GM13977 (cell line): ENCODE results near the gene PLEKHG2.

Experiments used
- DNase-seq: peaks from one replicate; pipeline ENCODE4 v3.0.0; 2012; ENCODE audit warnings: low spot score
- in situ Hi-C: fragments of 300-500 bp; cut with MboI; formaldehyde crosslinking; loops from one replicate; pipeline ENCODE4 v1.12.0; 2022; ENCODE audit warnings: low sequenced_read_pairs, low pct_unique_long_range_greater_than_20kb, mixed read lengths, inconsistent platforms; ENCODE audit not compliant: unreplicated experiment
- TF ChIP-seq, protein P1 (sequence below): IDR thresholded peaks from 2 replicates; pipeline ENCODE4 v1.5.1; 2012; ENCODE audit warnings: mild to moderate bottlenecking, control low read depth; ENCODE audit not compliant: insufficient read depth; ENCODE audit errors: extremely low read depth, missing control alignments

PLEKHG2 gene

DNA sequence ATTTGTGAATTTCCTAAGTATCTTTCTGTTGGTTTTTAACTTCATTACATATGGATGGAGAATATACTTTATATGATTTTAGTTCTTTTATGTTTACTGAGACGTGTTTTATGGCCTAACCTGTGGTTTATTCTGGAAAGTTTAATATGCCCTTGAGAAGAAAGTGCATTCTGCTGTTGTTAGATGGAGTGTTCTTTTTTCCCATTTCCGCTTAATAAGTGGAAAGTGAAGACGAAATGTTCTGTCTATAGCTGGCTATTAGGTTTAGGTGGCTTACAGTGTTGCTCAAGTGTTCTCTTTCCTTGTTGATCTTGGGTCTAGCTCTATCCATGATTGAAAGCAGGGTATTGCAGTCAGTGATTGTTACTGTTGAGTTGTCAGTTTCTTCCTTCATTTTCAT is 50.9 kb downstream of the PLEKHG2 start:
- DNase-seq = no peak
- TF ChIP-seq, protein P1, sequence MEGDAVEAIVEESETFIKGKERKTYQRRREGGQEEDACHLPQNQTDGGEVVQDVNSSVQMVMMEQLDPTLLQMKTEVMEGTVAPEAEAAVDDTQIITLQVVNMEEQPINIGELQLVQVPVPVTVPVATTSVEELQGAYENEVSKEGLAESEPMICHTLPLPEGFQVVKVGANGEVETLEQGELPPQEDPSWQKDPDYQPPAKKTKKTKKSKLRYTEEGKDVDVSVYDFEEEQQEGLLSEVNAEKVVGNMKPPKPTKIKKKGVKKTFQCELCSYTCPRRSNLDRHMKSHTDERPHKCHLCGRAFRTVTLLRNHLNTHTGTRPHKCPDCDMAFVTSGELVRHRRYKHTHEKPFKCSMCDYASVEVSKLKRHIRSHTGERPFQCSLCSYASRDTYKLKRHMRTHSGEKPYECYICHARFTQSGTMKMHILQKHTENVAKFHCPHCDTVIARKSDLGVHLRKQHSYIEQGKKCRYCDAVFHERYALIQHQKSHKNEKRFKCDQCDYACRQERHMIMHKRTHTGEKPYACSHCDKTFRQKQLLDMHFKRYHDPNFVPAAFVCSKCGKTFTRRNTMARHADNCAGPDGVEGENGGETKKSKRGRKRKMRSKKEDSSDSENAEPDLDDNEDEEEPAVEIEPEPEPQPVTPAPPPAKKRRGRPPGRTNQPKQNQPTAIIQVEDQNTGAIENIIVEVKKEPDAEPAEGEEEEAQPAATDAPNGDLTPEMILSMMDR = no peak
- in situ Hi-C loops = no loop called here

DNA sequence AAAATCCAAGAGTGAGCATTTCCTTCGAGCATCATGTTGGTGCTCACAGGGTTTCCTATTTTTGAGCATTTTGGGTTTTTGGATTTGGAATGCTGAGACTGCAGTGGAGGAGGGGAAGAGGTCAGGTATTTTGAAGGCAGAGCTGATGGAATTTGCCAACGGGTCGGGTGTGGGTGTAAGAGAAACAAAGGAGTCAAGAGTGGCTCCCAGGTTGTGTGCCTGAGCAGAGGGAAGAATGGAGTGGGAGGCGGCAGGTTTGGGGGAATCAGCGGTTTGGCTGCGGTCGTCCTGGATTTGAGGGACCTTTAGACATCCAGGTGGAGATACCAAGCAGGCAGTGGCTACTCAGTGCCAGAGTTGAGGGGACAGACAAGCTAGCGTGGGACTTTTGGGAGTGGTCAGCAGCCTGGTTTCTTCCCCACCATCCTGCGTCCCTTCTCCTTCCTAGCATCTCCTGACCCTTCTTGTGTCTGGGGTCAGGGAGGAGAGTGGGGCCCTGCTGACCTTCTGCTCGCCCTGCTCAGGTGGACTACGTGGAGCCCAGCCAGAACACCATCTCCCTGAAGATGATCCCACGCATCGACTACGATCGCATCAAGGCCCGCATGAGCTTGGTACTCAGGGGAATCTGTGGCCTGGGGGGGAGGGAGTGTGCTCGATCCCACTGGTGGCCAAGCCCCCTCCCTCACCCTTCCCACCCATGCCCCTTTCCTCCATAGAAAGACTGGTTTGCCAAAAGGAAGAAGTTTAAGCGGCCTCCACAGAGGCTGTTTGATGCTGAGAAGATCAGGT is 53.7 kb downstream of the PLEKHG2 start:
- TF ChIP-seq, protein P1 = no peak
- DNase-seq = no peak
- in situ Hi-C loops = no loop called here

DNA sequence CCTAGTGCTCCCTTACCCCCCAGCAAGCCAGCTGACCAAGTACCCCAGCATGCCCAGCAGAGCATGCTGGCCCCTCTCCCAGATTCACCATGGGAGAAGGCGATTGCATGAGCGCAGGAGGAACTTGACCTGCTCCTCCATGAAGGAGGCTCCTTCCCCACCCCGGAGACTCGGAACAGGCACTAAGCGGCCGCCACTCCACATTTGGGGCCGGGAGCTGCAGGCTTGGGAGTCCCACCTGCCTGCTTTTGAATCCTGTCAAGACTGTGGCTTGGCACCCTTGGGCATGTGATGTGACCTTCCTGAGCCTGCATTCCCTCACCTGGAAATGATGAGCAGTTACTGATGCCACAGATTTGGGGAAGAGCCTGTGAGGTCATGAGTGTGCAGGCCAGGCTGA is 55.5 kb downstream of the PLEKHG2 start:
- DNase-seq = no peak
- TF ChIP-seq, protein P1 = no peak
- in situ Hi-C loops = no loop called here

DNA sequence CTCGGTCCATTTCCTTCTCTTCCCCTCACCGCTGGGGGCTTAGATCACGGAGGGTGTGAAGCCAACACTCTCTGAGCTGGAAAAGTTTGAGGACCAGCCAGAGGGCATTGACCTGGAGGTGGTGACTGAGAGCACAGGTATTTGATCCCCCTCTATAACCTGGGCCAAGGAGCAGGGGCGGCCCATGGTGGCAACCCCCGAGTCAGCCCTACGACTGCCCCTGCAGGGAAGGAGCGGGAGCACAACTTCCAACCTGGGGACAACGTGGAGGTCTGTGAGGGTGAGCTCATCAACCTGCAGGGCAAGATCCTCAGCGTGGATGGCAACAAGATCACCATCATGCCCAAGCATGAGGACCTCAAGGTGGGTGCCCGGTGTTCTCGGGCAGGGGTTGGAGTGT is 56.6 kb downstream of the PLEKHG2 start:
- in situ Hi-C loops = no loop called here

DNA sequence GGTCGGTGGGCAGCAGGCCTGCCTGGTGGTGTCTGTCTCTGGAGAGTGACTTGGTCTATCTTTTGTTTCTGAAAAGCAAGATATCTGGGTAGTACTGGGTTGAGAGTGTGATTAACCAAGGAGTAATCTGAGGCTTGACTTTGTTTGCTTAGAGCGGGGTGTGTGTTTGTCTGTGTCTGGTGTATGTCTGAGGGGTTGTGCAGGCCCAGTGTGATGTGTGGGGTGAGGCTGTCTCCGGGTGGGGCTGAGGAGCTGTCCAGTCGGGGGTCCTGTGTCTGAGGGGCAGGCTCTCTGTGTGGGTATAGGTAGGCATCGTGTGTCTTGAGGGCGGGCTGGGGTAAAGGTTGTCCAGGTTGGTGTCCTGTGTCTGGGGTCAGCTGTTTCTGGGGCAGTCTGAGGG is 57.1 kb downstream of the PLEKHG2 start:
- DNase-seq = no peak
- TF ChIP-seq, protein P1 = no peak
- in situ Hi-C loops = no loop called here

More for the DNA sequence above, 56.6 kb downstream of the PLEKHG2 start:
- DNase-seq = no peak
- TF ChIP-seq, protein P1 = no peak

DNA sequence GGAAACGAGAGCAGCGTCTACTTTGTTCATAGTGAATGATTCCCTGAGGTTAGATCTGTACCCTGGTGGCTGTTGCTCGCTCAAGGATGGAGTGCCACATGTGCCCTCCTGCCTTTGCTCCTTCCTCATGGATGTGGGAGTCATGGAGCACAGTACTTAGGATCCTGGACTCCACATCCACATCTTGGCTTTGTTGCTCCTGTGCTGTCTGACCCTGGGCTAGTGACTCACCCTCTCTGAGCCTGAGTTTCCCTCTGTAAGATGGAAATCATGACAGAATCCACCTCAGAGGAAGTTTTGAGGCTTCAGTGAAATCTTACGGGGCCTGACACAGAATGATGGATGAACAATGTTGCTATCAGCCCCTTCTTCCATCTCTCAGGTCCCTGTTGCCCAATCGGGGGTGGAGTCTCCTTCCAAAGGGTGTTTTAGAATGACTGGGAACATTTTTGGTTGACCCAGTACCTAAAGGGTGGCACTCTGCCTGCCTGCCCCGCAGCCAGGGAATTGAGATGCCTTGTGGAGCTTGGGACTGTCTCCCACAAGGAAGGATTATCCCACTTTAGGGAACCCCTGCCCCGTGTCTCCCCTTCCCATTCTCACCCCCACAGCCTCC is 58.4 kb downstream of the PLEKHG2 start:
- in situ Hi-C loops = no loop called here
- TF ChIP-seq, protein P1 = no peak
- no peak for DNase-seq
